Skin of body (tissue), 2 donors: ENCODE data around the gene ZSCAN9. TPM values are rescaled to one million over a fixed set of nuclear protein-coding genes. Genes with fewer than 3 reads are reported as not detected.

Source experiments
- DNase-seq: peaks from one replicate; lab custom pipeline; 2025; lab: John Stamatoyannopoulos, UW
- total RNA-seq: library from RNA; depleted of rRNA; stranded (reverse); fragments of >200 nt; gene quantifications from one replicate; pipeline ENCODE4 v1.2.3, GENCODE V29; 2014

The ZSCAN9 gene
- total RNA-seq, 1 donor from 2014 or later, result 9.9 TPM

DNA sequence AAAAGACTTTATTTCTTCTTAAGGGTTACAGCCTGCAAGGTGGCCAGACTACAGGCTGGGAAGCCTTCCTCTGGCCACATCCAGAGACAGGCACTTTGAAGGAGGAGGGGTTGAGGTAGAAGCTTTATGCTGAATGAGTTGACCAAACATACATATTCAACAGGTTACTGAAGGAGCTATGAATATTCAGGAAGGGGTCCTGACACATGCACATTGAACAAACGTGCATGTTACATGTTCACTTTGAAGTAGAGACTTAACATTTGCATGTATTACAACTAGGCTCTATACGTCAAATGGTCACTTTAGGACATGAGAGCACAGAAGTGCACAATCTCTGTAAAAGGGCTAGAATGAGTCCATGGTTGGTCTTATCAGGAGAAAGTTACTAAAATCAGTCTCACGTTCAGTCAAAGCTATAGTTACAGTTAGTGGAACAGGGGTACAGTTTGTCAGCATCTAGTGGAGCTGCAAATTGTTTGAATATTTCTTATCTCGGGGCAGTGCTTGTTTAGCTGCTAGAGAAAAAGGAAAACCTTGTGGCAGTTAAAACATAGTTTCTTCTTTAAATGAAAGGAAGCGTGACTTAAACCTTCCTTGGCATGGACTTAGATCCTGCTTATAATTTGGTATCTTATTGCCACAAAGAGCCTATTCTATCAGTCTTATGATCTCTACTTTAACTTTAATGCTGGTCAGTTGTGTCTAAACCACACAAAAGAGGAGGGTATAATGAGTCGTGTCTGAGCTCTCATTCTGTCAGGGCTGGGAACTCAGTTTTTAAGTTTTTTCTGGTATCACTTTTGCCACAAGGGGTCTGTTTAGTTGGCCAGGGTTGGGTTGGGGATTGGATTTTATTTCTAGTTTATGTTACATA, 4.6 kb upstream of the ZSCAN9 start:
- DNase-seq, result no peak

DNA sequence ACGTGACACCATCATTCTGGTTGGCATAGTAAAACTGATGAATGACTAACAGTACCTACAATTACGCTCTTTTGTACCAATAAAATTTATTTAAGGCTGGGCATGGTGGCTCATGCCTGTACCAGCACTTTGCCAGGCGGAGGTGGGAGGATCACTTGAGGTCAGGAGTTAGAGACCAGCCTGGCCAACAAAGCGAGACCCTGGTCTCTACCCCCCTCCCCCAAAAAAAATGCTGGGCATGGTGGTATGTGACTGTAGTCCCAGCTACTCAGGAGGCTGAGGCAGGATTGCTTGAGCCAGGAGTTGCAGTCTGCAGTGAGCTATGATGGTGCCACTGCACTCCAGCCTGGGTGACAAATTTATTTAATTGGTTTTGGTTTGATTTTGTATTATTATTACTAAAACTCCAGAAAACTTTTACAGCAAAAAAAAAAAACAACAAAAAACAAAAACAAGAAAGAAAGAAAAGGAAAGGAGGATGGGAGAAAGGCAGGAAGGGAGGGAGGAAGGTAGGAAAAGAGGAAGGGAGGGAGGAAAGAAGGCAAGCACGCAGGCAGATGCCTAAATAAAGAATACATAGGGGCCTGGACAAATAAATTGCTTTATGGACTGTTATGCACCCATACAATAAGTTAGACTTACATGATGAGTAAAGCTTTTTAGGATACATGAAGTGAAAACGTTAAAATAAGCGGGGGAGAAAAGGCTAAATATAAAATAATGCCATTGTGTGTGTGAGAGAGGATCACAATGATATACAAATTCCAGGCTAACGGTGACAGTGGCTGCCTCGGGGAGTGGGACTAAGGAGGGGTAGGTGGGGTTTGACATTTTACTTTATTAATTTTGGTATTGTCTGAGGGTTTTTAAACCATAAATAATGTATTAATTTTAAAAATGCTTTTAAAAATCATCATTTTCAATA, 682 bp upstream of the ZSCAN9 start:
- no peak for DNase-seq

DNA sequence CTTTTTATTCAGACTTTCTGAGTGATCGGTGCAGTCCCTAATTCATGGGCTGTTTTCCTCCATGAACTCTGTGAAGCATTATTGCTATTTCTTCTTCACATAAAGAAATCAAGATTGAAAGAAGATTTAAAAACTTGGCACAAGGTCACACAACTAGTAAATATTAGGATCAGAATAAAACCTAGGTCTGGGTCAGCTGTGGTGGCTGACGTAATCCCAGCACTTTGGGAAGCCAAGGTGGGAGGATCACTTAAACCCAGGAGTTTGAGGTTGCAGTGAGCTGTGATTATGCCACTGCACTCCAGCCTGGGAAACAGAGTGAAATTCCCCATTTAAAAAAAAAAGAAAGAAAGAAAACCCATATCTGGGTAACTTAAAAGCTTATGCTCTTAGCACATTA, 1.4 kb downstream of the ZSCAN9 start:
- DNase-seq, result no peak

DNA sequence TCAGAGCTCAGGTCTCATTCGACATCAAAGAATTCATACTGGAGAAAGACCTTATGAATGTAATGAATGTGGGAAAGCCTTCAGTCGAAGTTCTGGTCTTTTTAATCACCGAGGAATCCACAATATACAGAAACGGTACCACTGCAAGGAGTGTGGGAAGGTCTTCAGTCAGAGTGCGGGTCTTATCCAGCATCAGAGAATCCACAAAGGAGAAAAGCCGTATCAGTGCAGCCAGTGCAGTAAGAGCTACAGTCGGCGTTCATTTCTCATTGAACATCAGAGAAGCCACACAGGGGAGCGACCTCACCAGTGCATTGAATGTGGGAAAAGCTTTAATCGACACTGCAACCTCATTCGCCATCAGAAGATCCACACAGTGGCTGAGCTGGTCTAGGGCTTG, 7.7 kb downstream of the ZSCAN9 start:
- no peak for DNase-seq

DNA sequence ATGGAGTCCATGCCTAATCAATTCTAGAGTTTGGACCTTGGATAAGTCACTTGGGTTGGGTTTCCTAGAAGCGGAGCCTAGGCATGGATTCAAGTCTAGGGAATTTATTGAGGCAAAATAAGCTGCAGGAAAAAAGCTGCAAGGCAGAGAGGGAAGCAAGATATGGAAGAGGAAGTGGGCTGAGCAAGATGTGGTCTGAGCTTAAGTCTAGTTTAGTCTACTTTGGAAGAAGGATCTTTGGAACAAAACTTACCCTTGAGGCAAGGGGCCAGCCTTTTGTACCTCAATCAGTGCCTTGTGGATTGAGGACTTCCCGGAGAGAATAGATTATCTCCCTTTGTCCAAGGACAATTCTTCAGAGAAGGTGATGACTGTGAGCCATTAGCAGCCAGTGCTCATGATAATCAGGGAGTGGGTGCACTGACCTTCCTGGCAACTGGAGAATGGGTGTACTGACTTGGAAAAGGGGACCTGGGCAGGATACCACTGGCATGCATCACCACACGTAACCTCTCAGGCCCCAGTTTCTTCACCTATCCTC, 10.9 kb downstream of the ZSCAN9 start:
- DNase-seq, result no peak

DNA sequence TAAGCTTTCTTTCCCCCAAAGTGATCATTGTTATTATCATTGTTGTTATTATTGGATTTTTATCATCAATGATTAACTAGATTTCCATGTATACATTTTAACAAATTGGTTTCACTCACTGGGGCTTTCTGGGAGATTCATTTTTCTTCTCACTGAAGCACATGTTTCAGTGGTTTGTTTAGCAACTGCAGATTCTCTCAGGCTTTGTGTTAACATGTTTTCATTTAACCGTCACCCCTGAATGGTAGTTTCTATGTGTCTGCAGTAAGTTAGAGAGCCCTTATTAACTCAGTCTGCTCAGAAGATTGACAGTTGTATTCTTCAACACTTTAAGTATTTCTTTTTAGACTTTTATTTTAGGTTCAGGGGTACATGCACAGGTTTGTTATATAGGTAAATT, 14.6 kb downstream of the ZSCAN9 start:
- no peak for DNase-seq

DNA sequence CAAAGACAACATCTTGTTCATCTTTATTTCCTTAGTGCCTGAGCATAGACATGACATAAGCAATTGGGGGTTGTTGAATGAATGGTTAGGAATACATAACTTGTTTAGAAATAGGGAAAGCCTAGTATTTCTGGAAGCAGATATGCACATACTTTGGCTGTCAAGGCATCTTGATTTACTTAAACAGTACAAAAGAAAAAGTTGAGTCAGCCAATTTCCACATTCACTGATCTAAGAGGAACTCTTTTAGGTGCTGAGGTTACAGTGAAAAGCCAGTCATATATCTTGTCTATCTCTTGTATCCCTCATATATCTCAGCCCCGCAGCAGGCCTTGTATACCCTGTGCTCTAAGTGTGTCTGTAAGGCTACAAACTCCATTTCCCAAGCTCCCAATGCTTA, 15.4 kb downstream of the ZSCAN9 start:
- DNase-seq, result no peak

DNA sequence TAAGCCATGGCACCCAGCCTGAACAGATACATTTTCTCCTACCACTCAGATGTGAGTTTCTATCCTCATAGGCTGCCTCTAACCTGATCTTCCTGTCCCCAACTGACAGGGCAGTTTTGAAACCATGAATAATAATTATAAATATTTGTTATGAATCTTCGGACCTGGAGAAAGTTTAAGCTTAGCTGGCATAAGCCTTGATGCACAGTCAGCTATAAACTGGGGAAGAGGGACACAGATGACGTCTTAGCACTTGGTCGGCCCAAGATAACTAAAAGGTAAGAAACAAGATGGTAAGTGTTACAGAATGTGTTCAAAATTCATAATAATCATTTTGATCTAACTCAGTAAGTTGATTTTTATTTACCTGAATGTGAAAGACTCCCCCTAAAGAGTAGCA, 18.9 kb downstream of the ZSCAN9 start:
- DNase-seq, result no peak

DNA sequence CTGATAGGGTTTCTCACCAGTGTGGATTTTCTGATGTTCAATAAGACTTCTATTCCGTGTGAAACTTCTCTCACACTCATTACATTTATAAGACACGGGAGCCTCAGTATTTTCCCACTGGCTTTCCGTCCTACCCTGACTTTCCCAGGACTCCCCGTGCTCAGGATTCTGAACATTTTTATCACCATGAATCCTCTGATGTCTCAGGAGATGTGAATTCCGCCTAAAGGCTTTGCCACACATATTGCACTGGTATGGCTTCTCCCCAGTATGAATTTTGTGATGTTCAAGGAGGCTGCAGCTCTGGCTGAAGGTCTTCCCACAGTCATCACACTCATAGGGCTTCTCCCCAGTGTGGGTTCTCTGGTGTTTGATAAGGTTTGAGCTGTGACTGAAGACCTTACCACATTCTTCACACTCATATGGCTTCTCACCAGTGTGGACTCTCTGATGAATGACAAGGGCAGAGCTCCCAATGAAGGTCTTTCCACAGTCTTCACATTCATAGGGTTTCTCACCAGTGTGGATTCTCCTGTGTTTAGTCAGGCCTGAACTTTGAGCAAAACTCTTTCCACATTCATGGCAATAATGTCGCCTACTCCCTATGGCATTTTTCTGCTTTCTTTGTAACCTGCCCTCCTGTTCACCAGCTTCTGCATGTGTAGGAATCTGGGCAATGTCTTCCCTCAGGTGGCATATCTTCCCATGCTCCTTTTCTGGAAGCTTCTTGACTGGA, 20.3 kb downstream of the ZSCAN9 start:
- no peak for DNase-seq

DNA sequence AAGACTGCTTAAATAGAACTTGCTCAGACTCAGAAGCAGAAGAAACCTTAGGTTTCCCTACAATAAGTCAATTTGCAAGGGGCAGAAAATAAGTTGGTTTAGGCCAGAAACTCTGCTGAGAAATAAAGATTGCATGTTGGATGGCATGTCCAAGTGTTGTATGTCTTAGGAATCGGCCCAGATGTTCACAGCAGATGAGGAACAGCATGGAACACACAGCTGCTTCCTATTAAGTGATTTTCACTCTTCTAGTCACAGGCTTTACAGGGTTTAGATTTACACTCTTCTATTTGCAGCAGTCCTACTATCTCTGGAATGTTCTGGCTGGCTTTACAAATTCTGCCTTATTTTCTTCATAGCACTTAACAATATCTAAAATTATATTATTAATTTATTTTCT, 23.8 kb downstream of the ZSCAN9 start:
- DNase-seq, result peak; percentile 47

DNA sequence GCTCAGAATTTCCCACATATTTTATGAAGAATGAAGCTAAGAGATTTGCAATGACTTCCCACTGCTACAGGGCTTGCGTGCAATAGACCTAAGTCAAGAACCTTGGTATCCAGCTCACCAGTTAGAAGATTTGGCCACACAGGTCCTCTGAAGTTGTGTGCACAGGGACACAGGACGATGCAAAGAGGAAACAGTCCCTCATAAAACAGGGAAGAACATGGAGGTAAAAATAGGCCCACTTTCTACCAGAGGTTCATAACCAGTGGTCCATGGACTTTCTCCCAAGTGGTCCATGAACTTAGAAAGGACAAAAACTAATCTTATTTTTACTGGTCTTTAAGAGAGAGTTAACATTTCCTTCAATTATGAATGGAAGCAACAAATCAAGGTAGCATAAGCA, 25.7 kb downstream of the ZSCAN9 start:
- no peak for DNase-seq

DNA sequence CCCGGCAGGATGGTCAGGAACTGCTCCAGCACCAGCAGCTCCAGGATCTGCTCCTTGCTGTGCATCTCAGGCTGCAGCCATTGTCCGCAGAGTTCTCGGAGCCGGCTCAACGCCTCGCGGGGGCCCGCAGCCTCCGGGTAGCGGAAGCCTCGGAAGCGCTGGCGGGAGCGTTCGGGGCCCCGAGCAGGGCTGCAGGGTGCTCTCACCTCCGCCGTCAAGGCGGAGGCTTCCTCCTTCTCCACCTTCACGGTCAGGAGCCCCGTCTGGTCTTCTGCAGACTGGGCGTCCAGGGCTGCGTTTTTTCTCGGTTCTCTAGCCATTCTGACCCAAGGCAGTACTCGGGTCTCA, 26.6 kb downstream of the ZSCAN9 start:
- no peak for DNase-seq

DNA sequence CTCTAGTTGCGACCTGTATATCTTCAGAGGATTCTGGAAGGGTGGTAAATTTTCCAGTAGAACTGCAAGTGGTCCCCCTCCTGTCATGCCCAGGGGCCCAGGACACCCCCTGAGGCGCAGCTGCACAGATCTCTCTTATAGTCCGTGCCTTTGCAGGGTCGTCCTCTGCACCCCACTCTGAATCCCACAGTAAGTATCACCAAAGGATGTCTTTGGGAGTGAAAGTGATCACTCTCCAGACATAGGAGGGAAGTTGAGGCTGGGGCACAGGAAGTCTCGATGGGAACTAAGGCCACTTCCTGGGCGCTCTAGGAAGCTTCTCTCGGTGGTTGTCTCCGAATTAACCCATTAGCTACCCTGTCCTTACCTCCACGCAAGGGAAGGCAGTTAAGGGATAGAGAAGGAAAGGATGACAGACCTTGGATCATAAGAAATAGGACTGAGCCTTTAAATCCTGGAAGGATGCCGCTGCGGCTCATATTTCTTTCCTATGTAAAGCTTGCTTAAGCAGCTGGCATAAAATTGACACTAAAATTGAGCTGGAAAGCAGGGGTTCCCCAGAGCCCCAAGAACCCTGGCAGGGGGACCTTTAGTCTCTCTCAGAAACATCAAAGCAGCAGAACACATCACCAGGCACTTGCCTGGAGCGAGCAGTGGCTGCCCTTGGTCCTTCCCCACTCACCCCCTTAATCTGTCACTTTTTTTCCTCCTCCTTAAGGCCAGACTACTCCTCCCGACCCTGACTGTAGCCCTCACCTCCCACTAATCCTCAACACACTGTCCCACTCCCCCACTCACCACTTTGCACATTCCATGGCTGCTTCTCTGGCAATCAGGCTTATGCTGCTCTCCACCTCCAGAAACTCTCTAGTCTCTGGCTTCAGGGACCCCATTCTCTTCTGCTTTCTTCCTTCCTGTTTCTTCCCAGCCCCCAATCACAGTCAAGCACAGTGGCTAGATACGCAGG, 27.2 kb downstream of the ZSCAN9 start, which contains the start of gene ZKSCAN4:
TSS of gene ZKSCAN4 (minus strand) at position 261 of the 967 bp plus-strand sequence. CDS start 289 bp downstream, outside the sequence.
- peak; percentile 70 for DNase-seq

DNA sequence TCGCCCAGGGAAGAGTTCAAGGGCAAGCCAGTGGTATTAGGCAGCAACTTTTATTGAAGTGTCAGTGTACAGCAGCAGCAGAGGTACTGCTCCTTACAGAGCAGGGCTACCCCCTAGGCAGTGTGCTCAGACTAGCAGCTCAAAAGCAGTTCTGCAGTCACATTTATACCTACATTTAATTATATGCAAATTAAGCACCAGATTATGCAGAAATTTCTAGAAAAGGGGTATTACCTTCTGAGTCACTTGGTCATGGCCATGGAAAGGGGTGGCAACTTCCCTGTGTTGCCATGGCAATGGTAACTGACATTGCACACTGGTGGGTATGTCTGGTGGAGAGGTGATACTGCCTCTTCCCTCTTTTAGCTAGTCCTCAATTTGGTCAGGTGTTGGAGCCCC, 29.0 kb downstream of the ZSCAN9 start:
- no peak for DNase-seq

DNA sequence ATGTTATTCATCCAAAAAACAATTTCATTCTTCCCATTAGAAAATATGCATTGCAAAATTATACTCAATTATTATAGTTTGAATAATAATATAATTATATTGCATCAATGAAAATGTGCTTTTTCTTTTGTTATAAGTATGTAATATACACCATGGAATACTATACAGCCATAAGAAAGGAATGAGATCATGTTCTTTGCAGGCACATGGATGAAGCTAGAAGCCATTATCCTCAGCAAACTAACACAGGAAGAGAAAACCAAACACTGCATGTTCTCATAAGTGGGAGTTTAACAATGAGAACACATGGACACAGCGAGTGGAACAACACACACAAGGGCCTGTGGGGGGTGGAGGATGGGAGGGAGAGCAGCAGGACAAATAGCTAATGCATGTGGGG, 32.0 kb downstream of the ZSCAN9 start:
- no peak for DNase-seq

DNA sequence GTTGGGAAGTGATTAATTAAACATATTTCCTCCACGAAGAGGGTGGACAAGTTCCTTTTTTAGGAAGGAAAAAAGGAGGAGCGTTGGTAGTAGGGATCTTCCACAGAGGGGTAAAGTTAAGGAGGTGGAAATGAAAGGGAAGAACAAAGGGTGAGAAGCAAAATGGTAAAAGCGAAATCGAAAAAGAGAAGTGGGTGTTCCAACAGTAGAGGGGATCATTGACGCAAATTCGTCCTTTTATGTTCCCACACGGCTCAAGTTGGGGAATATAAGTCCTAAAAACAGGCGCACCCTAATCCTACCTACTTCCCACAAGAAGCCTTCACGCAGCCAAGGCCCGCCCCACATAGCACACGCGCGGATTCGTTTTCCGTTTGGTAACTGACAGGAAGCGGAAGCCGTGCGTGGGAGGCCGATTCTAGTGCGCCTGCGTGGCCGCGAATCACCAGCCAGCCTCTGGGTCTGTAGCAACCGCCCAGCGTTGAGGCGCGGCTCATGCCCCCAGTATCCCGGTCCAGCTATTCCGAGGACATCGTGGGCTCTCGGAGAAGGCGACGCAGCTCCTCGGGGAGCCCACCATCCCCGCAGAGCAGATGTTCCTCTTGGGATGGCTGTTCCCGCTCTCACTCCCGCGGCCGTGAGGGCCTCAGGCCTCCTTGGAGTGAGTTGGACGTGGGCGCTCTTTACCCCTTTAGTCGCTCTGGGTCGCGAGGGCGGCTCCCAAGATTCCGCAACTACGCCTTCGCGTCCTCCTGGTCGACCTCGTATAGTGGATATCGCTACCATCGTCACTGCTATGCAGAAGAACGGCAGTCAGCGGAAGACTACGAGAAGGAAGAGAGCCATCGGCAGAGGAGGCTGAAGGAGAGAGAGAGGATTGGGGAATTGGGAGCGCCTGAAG, 34.1 kb downstream of the ZSCAN9 start, which contains the start of gene NKAPL:
TSS of gene NKAPL (plus strand) at position 421 of the 901 bp plus-strand sequence. CDS start at position 496, 75 bp downstream.
- peak; percentile 41 for DNase-seq

DNA sequence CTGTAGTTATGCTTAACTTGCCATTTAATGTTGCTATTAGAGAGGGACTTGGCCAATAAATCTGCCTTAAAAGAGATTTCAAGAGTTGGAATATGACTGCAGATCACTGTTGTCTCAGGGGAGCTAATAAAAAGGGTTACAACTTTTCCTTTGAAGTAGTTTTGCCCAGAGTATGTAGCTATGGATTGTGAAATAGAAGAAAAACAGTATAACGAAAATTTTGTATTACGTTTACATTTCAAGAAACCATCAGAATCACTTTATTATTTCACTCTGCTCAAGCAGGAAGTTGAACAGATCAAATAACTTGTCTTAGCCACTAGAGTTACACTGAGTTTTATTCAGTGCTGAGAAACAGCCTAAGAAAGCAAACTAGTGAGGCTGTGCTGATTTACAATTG, 38.8 kb downstream of the ZSCAN9 start:
- no peak for DNase-seq

DNA sequence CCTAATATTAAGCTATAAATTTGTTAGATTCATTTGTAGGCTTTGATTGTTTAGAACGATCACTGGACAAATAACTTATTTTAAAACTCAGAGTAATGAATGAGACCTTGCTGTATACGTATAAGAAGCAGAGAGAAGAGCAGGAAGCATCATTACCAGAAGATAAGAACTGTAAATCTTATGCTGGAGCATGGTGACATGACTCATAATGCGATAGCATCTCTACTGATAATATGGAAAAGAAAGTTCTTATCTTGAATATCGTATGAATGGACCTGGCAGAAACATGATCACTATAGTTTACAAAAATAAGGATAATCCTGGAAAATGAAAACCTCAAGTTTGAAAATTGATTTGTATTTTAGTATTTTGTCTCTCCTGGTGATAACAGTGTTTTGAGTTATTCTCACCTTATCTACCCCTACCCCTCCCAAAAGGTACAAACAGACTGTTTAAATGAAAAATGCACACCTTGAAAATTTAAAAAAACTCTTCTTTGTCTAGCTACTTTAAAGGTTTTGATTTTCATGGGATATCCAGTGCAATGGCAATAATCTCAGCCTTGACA, 39.8 kb downstream of the ZSCAN9 start:
- no peak for DNase-seq

DNA sequence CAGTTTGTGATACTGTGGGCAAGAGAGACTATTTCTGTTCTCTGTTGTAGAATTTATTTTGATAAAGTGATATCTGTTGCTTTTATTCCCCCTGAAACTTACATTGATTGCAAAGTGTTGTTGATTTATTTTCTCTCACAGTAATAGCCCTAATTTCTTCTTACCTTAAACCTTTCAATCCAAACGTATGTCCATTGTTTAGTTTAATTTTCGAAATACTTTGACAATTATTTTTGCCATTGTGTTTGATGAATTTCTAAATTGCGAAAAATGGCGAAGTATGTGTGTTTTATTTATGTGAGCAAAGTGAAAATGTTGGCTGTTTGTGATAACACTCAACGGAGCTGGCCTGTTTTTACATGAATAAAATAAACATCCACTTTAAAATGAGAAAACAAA, 41.5 kb downstream of the ZSCAN9 start:
- DNase-seq, result no peak
